BJ (cell line): ENCODE results near the gene COL24A1. TPM values are rescaled to one million over a fixed set of nuclear protein-coding genes. Genes with fewer than 3 reads are reported as not detected.

Experiments
- CTCF ChIA-PET: fragments of 350-600 bp; formaldehyde crosslinking; extraction: SDS; loops from one replicate; lab custom pipeline; 2021; ENCODE audit warnings: antibody characterized with exemption, inconsistent platforms; lab: Yijun Ruan, JAX
- POLR2A ChIA-PET: fragments of 300-600 bp; sonication (Branson Sonifier 250); formaldehyde crosslinking; extraction: SDS; loops from one replicate; lab custom pipeline; 2021; ENCODE audit warnings: antibody characterized with exemption; lab: Charles Lee
- DNase-seq: peaks from one replicate; pipeline ENCODE4 v3.0.0-alpha.2; 2011; ENCODE audit warnings: low read depth
- H3K27me3 ChIP-seq: 2 replicates; pipeline ENCODE4 v1.6.0; 2011; ENCODE audit warnings: low read length; ENCODE audit not compliant: control insufficient read depth, insufficient read depth
- H3K36me3 ChIP-seq: 2 replicates; pipeline ENCODE4 v1.5.1; 2011; ENCODE audit warnings: low read length; ENCODE audit not compliant: control insufficient read depth, insufficient read depth
- H3K4me3 ChIP-seq: 2 replicates; pipeline ENCODE4 v1.5.1; 2011; ENCODE audit warnings: low read depth, mild to moderate bottlenecking, control low read depth, low read length
- polyA plus RNA-seq: library from polyadenylated mRNA; depleted of rRNA; stranded (reverse); fragments of >200 nt; gene quantifications from 2 replicates; pipeline ENCODE4 v1.2.3, GENCODE V29; 2011
- TF ChIP-seq, protein P1 (sequence below): IDR thresholded peaks from 2 replicates; pipeline ENCODE4 v1.5.1; 2011; ENCODE audit warnings: low read depth, mild to moderate bottlenecking, control low read depth, inconsistent platforms, low read length, moderate library complexity; ENCODE audit not compliant: insufficient read depth

The COL24A1 gene
- polyA plus RNA-seq, 1 experiment = 0.28 TPM

DNA sequence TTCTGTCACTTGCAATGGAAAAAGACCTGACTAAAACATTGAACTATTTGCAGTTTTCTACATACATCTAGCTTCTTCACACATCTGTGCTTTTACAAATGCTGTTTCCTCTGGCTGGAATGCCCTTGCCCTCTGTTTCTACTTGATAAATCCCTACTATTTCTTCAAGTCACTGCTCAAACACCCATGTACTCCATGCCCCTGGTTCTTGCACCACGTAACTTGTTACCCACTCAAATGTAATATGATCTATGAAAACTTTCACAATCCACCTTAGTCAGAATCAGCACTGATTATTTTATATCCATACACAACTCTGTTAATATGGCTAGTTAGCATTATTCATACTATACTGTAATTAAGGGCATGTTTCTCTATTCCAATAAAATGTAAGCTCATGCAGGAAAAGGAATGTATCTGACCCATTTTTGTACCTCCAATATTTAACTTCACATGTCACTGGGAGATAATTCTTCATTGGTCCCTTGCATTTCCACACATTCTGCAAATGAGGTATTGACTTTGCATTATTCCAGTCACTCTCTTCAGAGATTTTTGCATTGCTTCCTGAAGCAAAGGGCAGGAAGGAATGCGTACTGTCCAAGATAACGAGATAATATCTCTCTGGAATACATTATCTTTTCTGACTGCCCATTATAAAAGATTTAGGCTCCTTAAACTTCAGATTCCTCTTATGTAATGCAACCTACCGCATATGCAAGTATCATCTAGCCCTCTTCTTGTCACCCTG lies 158.3 kb downstream of the COL24A1 start:
- CTCF ChIA-PET = interaction anchor here (1.0 to 1.4 kb wide), 2 partner anchors 19 to 20 kb away, joined by 3 read pairs; no protein-coding TSS in a partner anchor
- POLR2A ChIA-PET = no interaction called here

DNA sequence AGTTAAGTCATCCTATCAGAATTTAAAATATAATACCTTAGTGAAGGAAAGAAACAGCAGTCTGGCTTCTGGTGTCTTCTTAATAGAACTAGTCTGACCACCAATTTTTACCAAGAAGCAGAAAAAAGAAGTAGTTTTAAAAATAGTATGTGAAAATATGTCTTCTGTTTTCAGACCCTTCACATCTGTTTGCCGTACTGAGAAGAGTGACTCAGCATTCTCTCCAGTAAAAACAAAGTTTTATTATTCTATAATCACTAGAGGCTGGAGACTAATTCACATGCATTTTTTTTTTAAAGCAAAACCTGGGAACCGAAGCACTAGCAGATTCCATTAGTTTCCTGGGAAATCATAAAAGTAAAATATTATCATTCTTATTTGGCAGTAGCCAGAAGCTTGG lies 163.8 kb downstream of the COL24A1 start:
- no peak overlapping the region for H3K4me3 ChIP-seq
- DNase-seq = peak; percentile 74
- ChIA-PET POLR2A (interaction anchor here (0.6 kb wide), 1 partner anchor 10 kb away, joined by 3 read pairs; no protein-coding TSS in a partner anchor), CTCF (no interaction called here)
- no peaks in the 10 kb centered on the region for H3K36me3 ChIP-seq
- H3K27me3 ChIP-seq = no peaks in the 10 kb centered on the region
- TF ChIP-seq, protein P1, sequence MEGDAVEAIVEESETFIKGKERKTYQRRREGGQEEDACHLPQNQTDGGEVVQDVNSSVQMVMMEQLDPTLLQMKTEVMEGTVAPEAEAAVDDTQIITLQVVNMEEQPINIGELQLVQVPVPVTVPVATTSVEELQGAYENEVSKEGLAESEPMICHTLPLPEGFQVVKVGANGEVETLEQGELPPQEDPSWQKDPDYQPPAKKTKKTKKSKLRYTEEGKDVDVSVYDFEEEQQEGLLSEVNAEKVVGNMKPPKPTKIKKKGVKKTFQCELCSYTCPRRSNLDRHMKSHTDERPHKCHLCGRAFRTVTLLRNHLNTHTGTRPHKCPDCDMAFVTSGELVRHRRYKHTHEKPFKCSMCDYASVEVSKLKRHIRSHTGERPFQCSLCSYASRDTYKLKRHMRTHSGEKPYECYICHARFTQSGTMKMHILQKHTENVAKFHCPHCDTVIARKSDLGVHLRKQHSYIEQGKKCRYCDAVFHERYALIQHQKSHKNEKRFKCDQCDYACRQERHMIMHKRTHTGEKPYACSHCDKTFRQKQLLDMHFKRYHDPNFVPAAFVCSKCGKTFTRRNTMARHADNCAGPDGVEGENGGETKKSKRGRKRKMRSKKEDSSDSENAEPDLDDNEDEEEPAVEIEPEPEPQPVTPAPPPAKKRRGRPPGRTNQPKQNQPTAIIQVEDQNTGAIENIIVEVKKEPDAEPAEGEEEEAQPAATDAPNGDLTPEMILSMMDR = no peak

More for the DNA sequence above, 158.3 kb downstream of the COL24A1 start:
- TF ChIP-seq, protein P1 = no peak
- Histone ChIP-seq H3K4me3 (no peak overlapping the region), H3K27me3 (no peaks in the 10 kb centered on the region), H3K36me3 (no peaks in the 10 kb centered on the region)
- DNase-seq = no peak

DNA sequence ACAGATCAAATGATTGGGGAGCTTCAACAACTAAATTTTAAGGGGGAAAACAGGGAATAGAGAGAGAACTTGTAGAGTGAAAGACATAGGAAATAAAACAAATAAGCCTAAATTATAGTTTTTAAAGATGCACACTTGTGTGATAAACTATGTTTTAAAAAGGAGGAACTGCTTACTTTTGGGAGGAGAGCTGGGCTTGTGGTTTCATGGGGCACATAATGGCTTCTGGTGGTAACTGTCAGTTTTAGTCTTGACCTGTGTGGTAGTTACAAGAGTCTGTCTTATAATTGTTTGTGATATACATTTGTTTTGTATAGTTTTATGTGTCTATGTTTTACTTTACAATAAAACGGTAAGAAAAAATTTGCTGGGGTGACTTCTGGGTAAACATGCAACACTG lies 165.3 kb downstream of the COL24A1 start:
- no peaks in the 10 kb centered on the region for H3K36me3 ChIP-seq
- ChIA-PET POLR2A (no interaction called here), CTCF (interaction anchor here (1.8 kb wide), 1 partner anchor 27 kb away, joined by 4 read pairs; no protein-coding TSS in a partner anchor)
- H3K4me3 ChIP-seq = no peak overlapping the region
- H3K27me3 ChIP-seq = no peaks in the 10 kb centered on the region
- TF ChIP-seq, protein P1 = no peak
- no peak for DNase-seq

DNA sequence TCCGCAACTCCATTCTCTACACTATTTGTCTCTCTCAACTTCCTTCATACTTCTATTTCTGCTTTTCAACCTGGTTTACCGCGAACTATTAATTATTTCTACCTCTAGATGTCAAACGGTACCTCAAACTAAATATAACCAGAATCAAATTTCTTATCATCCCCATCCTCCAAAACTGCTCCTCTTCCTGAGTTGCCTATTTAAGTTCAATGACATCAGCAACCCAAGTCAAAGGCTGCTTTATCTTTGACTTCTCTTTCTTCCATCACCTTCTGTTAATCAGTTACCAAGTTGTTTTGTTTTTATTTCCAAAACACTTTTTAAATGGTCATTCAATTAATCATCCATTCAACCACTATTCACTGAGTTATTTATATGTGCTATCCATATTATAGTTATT lies 171.9 kb downstream of the COL24A1 start:
- Histone ChIP-seq H3K36me3 (no peaks in the 10 kb centered on the region), H3K4me3 (no peak overlapping the region), H3K27me3 (no peaks in the 10 kb centered on the region)
- ChIA-PET POLR2A (no interaction called here), CTCF (no interaction called here)
- DNase-seq = no peak
- TF ChIP-seq, protein P1 = no peak

DNA sequence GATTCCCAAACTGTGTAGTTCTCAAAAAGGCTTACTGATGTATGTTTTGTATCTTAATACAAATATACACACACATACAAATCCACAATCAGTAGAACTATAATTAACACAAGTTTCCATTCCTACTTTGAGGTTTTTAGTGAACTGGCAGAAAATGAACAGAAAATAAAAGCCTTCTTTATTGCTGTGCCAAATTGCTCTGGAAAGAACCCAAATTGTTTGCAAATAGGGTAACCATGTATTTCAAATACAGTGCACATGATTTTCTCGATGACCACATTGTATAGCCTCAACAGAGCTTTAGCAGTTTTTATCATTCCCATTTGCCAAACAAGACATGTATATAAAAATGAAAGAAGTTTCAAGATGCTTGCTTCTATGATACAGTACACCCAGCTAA lies 173.3 kb downstream of the COL24A1 start:
- TF ChIP-seq, protein P1 = no peak
- DNase-seq = no peak
- ChIA-PET POLR2A (no interaction called here), CTCF (no interaction called here)
- H3K4me3 ChIP-seq = no peak overlapping the region
- no peaks in the 10 kb centered on the region for H3K36me3 ChIP-seq
- H3K27me3 ChIP-seq = no peaks in the 10 kb centered on the region
